A673 (cell line): ENCODE data around the gene IKZF5. TPM values are rescaled to one million over a fixed set of nuclear protein-coding genes. Genes with fewer than 3 reads are reported as not detected.

ENCODE experiments used
- BruUV-seq: library from RNA; stranded (reverse); fragments of 400-500 nt; replicated peaks from 2 replicates; lab custom pipeline; 2021; lab: Mats Ljungman, UMichigan
- CTCF ChIA-PET: fragments of 300-600 bp; sonication (Branson Sonifier 250); formaldehyde crosslinking; loops from one replicate; lab custom pipeline; 2022; ENCODE audit warnings: antibody characterized with exemption; lab: Charles Lee
- POLR2A ChIA-PET: fragments of 300-600 bp; sonication (Branson Sonifier 250); formaldehyde crosslinking; loops from one replicate; lab custom pipeline; 2022; ENCODE audit warnings: antibody characterized with exemption; ENCODE audit not compliant: low non-redundant PET; lab: Charles Lee
- DNase-seq: peaks from one replicate; pipeline ENCODE4 v3.0.0-alpha.2; 2015; ENCODE audit warnings: low spot score
- H3K27ac ChIP-seq: fragments of 200-600 bp; sonication (generic); 2 replicates; pipeline ENCODE4 v1.5.1; 2016; ENCODE audit warnings: mixed run types, low read depth, mild to moderate bottlenecking, mixed read lengths, antibody characterized with exemption, low read length; ENCODE audit not compliant: poor library complexity, severe bottlenecking
- H3K27me3 ChIP-seq: fragments of 200-600 bp; sonication (generic); replicated peaks from 2 replicates; pipeline ENCODE4 v1.6.1; 2017; ENCODE audit warnings: mixed run types, low read depth, mild to moderate bottlenecking, mixed read lengths, antibody characterized with exemption, low read length; ENCODE audit not compliant: insufficient read depth, poor library complexity
- H3K36me3 ChIP-seq: fragments of 200-600 bp; sonication (generic); 2 replicates; pipeline ENCODE4 v1.6.1; 2016; ENCODE audit warnings: mixed run types, mild to moderate bottlenecking, mixed read lengths, antibody characterized with exemption, low read length; ENCODE audit not compliant: insufficient read depth, poor library complexity, severe bottlenecking
- H3K4me1 ChIP-seq: fragments of 200-600 bp; sonication (generic); 2 replicates; pipeline ENCODE4 v1.6.1; 2017; ENCODE audit warnings: mixed run types, mild to moderate bottlenecking, mixed read lengths, antibody characterized with exemption, low read length; ENCODE audit not compliant: insufficient read depth, poor library complexity, severe bottlenecking
- H3K4me3 ChIP-seq: fragments of 200-600 bp; sonication (generic); 2 replicates; pipeline ENCODE4 v1.5.1; 2016; ENCODE audit warnings: low read depth, mixed run types, mild to moderate bottlenecking, mixed read lengths, low read length; ENCODE audit not compliant: poor library complexity, severe bottlenecking
- H3K9me3 ChIP-seq: fragments of 200-600 bp; sonication (generic); 2 replicates; pipeline ENCODE4 v1.6.1; 2016; ENCODE audit warnings: mixed run types, low read depth, mild to moderate bottlenecking, mixed read lengths, antibody characterized with exemption, low read length; ENCODE audit not compliant: poor library complexity, severe bottlenecking
- CTCF ChIP-seq: fragments of 300-800, 200-600 bp; sonication (generic); conservative IDR thresholded peaks from 2 replicates; pipeline ENCODE4 v1.5.1; 2017; ENCODE audit warnings: low read depth, mild to moderate bottlenecking, antibody characterized with exemption, low read length, moderate library complexity, mixed read lengths
- EZH2 ChIP-seq: fragments of 200-600 bp; sonication (generic); IDR thresholded peaks from 2 replicates; pipeline ENCODE4 v1.6.1; 2017; ENCODE audit warnings: borderline replicate concordance, low read depth, mild to moderate bottlenecking, mixed read lengths, antibody characterized with exemption, low read length; ENCODE audit not compliant: poor library complexity, severe bottlenecking
- intact Hi-C: fragments of 100-400 bp; cut with micrococcal nuclease; formaldehyde crosslinking; loops from one replicate; pipeline ENCODE4 v1.10.0; 2022; ENCODE audit not compliant: unreplicated experiment
- total RNA-seq: library from RNA; stranded (reverse); gene quantifications from 2 replicates; pipeline ENCODE4 v1.2.3, GENCODE V29; 2021

The IKZF5 gene
- total RNA-seq, 1 experiment from 2014 or later, result 13.8 TPM

GRCh38 chr10:122983898-122984297 is 24.7 kb downstream of the IKZF5 start:
- H3K27me3 ChIP-seq, result no peaks in the 10 kb centered on the region
- CTCF ChIA-PET, result no interaction called here
- H3K36me3 ChIP-seq, result no peaks in the 10 kb centered on the region
- TF ChIP-seq CTCF (no peak), EZH2 (no peak)
- H3K4me3 ChIP-seq, result no peak overlapping the region
- H3K9me3 ChIP-seq, result no peaks in the 10 kb centered on the region
- POLR2A ChIA-PET, result no interaction called here
- intact Hi-C loops, result no loop called here
- DNase-seq, result no peak
- peaks cover 4% of the 10 kb centered on the region for H3K4me1 ChIP-seq
- H3K27ac ChIP-seq, result no peak overlapping the region
- no TSS peak for BruUV-seq

- peak; percentile 53 for TF ChIP-seq CTCF
- no peak for TF ChIP-seq EZH2
- Histone ChIP-seq H3K27me3 (no peaks in the 10 kb centered on the region), H3K36me3 (no peaks in the 10 kb centered on the region), H3K27ac (no peak overlapping the region), H3K4me1 (peaks cover 4% of the 10 kb centered on the region), H3K9me3 (no peaks in the 10 kb centered on the region), H3K4me3 (peak overlapping the region; percentile 74)
- ChIA-PET POLR2A (no interaction called here), CTCF (no interaction called here)
- BruUV-seq, result TSS peak; percentile 77
- intact Hi-C loops, result no loop called here
- DNase-seq, result peak; percentile 75
Observed at GRCh38 chr10:122981066-122981464, 27.5 kb downstream of the IKZF5 start.

- Histone ChIP-seq H3K9me3 (no peaks in the 10 kb centered on the region), H3K36me3 (no peaks in the 10 kb centered on the region), H3K4me3 (peak within 1 kb of the TSS; percentile 74), H3K27ac (peak within 1 kb of the TSS; percentile 98), H3K27me3 (no peaks in the 10 kb centered on the region), H3K4me1 (peaks cover 4% of the 10 kb centered on the region)
- ChIA-PET POLR2A (no interaction called here), CTCF (no interaction called here)
- BruUV-seq, result TSS peak; percentile 87
- DNase-seq, result peak; percentile 90
- TF ChIP-seq EZH2, result no peak
- peak; percentile 90 for TF ChIP-seq CTCF
- intact Hi-C loops, result no loop called here
Observed at GRCh38 chr10:122980209-122981065, 28.2 kb downstream of the IKZF5 start, which contains the start of gene PSTK. Gene PSTK (plus strand): TSS chr10:122980401. CDS start chr10:122980480, 79 bp downstream.
